MM.1S (cell line): ENCODE measurements around the gene ZNF280D.

Source experiments
- DNase-seq: peaks from one replicate; pipeline ENCODE4 v3.0.0-alpha.2; 2015
- H2AFZ ChIP-seq: fragments of 300-600 bp; sonication (generic); 2 replicates; pipeline ENCODE4 v1.6.0; 2016; ENCODE audit warnings: antibody characterized with exemption, low read length
- H3F3A ChIP-seq: fragments of 300-600 bp; sonication (generic); 2 replicates; pipeline ENCODE4 v1.6.1; 2016; ENCODE audit warnings: mild to moderate bottlenecking, antibody characterized with exemption, low read length, moderate library complexity, mixed read lengths; ENCODE audit not compliant: insufficient read depth
- H3K27ac ChIP-seq: fragments of 300-600 bp; sonication (generic); 2 replicates; pipeline ENCODE4 v1.5.1; 2016; ENCODE audit warnings: mild to moderate bottlenecking, low read length
- H3K27me3 ChIP-seq: fragments of 300-600 bp; sonication (generic); replicated peaks from 2 replicates; pipeline ENCODE4 v1.6.0; 2016; ENCODE audit warnings: low read length; ENCODE audit not compliant: insufficient read depth
- H3K36me3 ChIP-seq: fragments of 300-600 bp; sonication (generic); replicated peaks from 2 replicates; pipeline ENCODE4 v1.6.1; 2016; ENCODE audit warnings: mild to moderate bottlenecking, low read length, mixed read lengths; ENCODE audit not compliant: insufficient read depth
- H3K4me1 ChIP-seq: fragments of 300-600 bp; sonication (generic); 2 replicates; pipeline ENCODE4 v1.6.1; 2016; ENCODE audit warnings: low read length, mixed read lengths
- H3K4me2 ChIP-seq: fragments of 300-600 bp; sonication (generic); 2 replicates; pipeline ENCODE4 v1.6.0; 2016; ENCODE audit warnings: low read depth, low read length
- H3K4me3 ChIP-seq: fragments of 300-600 bp; sonication (generic); 2 replicates; pipeline ENCODE4 v1.5.1; 2016; ENCODE audit warnings: low read length, mixed read lengths
- H3K79me2 ChIP-seq: fragments of 300-600 bp; sonication (generic); 2 replicates; pipeline ENCODE4 v1.6.1; 2016; ENCODE audit warnings: mixed run types, low read length, mixed read lengths
- H3K9ac ChIP-seq: fragments of 300-600 bp; sonication (generic); 2 replicates; pipeline ENCODE4 v1.6.1; 2016; ENCODE audit warnings: low read length, mixed read lengths
- H3K9me2 ChIP-seq: fragments of 300-600 bp; sonication (generic); replicated peaks from 2 replicates; pipeline ENCODE4 v1.6.1; 2016; ENCODE audit warnings: mild to moderate bottlenecking, low read length, mixed read lengths; ENCODE audit not compliant: insufficient read depth
- H3K9me3 ChIP-seq: fragments of 300-600 bp; sonication (generic); replicated peaks from 2 replicates; pipeline ENCODE4 v1.6.1; 2016; ENCODE audit warnings: mild to moderate bottlenecking, low read length, mixed read lengths; ENCODE audit not compliant: insufficient read depth
- H4K20me1 ChIP-seq: fragments of 300-600 bp; sonication (generic); 2 replicates; pipeline ENCODE4 v1.6.1; 2016; ENCODE audit warnings: mild to moderate bottlenecking, low read length, moderate library complexity, mixed read lengths; ENCODE audit not compliant: insufficient read depth
- EZH2 ChIP-seq: fragments of 300-600 bp; sonication (generic); optimal IDR thresholded peaks from 2 replicates; pipeline ENCODE3; 2017; ENCODE audit warnings: low read depth, mild to moderate bottlenecking, antibody characterized with exemption, low read length, mixed read lengths
- EZH2phosphoT487 ChIP-seq: fragments of 300-600 bp; sonication (generic); IDR thresholded peaks from 2 replicates; pipeline ENCODE4 v1.6.1; 2018; ENCODE audit warnings: antibody characterized with exemption, low read length
- TF ChIP-seq, protein P1 (sequence below): fragments of 300-600 bp; sonication (generic); IDR thresholded peaks from 2 replicates; pipeline ENCODE4 v1.5.1; 2016; ENCODE audit warnings: antibody characterized with exemption, low read length, mixed read lengths

Gene ZNF280D

GRCh38 chr15:56736308-56736707, 3.0 kb upstream of the ZNF280D start:
- Histone ChIP-seq H3K4me2 (no peak overlapping the region), H3K4me1 (peaks cover 13% of the 10 kb centered on the region; the same call in 1 of the 2 replicates), H3K9me2 (no peaks in the 10 kb centered on the region), H3K9ac (no peak overlapping the region), H4K20me1 (no peaks in the 10 kb centered on the region), H3K27me3 (no peaks in the 10 kb centered on the region), H2AFZ (no peak overlapping the region), H3K9me3 (no peaks in the 10 kb centered on the region), H3K79me2 (peaks cover 17% of the 10 kb centered on the region), H3K4me3 (no peak overlapping the region), H3K27ac (no peak overlapping the region), H3K36me3 (no peaks in the 10 kb centered on the region), H3F3A (peaks cover 8% of the 10 kb centered on the region; the same call in 1 of the 2 replicates)
- TF ChIP-seq, protein P1, sequence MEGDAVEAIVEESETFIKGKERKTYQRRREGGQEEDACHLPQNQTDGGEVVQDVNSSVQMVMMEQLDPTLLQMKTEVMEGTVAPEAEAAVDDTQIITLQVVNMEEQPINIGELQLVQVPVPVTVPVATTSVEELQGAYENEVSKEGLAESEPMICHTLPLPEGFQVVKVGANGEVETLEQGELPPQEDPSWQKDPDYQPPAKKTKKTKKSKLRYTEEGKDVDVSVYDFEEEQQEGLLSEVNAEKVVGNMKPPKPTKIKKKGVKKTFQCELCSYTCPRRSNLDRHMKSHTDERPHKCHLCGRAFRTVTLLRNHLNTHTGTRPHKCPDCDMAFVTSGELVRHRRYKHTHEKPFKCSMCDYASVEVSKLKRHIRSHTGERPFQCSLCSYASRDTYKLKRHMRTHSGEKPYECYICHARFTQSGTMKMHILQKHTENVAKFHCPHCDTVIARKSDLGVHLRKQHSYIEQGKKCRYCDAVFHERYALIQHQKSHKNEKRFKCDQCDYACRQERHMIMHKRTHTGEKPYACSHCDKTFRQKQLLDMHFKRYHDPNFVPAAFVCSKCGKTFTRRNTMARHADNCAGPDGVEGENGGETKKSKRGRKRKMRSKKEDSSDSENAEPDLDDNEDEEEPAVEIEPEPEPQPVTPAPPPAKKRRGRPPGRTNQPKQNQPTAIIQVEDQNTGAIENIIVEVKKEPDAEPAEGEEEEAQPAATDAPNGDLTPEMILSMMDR, result no peak
- no peak for TF ChIP-seq EZH2
- TF ChIP-seq EZH2phosphoT487, result no peak
- DNase-seq, result no peak

GRCh38 chr15:56735589-56735988, 2.3 kb upstream of the ZNF280D start:
- TF ChIP-seq EZH2 (no peak), EZH2phosphoT487 (no peak)
- TF ChIP-seq, protein P1, result no peak
- DNase-seq, result no peak
- no peak overlapping the region for H2AFZ ChIP-seq
- H3K27ac ChIP-seq, result no peak overlapping the region
- H3F3A ChIP-seq, result peaks cover 8% of the 10 kb centered on the region; the same call in 1 of the 2 replicates
- H3K4me1 ChIP-seq, result peaks cover 13% of the 10 kb centered on the region; the same call in 1 of the 2 replicates
- peaks cover 24% of the 10 kb centered on the region for H3K79me2 ChIP-seq
- no peaks in the 10 kb centered on the region for H3K9me2 ChIP-seq
- no peaks in the 10 kb centered on the region for H3K36me3 ChIP-seq
- H3K4me2 ChIP-seq, result no peak overlapping the region
- no peaks in the 10 kb centered on the region for H3K9me3 ChIP-seq
- no peaks in the 10 kb centered on the region for H3K27me3 ChIP-seq
- no peak overlapping the region for H3K9ac ChIP-seq
- H4K20me1 ChIP-seq, result no peaks in the 10 kb centered on the region
- no peak overlapping the region for H3K4me3 ChIP-seq

DNA sequence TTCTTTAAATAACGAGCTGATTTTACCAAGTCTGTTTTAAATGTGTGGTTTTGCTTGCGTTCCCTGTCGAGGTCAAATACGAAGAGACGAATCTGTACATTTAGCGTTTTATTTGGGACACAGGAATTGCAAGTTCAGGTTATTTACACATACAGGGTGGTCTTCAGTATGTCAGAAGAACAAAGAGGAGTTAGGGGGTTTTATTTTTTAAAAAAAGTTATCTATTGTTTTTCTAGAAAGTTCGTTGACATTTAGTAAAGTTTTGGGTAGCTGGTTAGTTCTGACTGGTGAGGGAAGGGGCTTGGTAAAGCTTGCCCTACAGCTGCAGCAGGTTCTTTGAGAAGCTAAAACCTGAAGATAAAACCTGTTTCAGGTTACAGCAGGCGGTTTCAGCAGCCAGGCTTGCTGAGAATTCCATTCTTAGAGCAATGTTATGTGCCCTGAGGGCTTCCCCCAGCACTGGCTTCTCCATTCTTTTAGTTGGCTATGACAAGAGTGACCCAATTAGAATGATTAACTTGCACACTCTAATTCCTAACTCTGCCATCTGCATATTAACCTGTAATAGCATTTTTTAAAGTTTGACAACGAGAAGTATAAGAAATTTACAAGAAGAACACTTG, 815 bp upstream of the ZNF280D start:
- Histone ChIP-seq H3K4me2 (peak overlapping the region; percentile 50; the same call in 1 of the 2 replicates), H3F3A (peaks cover 8% of the 10 kb centered on the region; the same call in 1 of the 2 replicates), H3K27me3 (no peaks in the 10 kb centered on the region), H3K9ac (no peak overlapping the region), H3K9me3 (no peaks in the 10 kb centered on the region), H2AFZ (peak overlapping the region; percentile 77), H3K27ac (no peak overlapping the region), H3K36me3 (no peaks in the 10 kb centered on the region), H4K20me1 (no peaks in the 10 kb centered on the region), H3K9me2 (no peaks in the 10 kb centered on the region), H3K79me2 (peaks cover 38% of the 10 kb centered on the region), H3K4me1 (peaks cover 20% of the 10 kb centered on the region; the same call in 1 of the 2 replicates), H3K4me3 (no peak overlapping the region)
- TF ChIP-seq EZH2phosphoT487 (no peak), EZH2 (no peak)
- TF ChIP-seq, protein P1, result no peak
- no peak for DNase-seq
